GM21723 (cell line): ENCODE measurements around the gene NRN1.
A peak's percentile ranks its signal among the peaks of the same experiment; 100 is the strongest.
"Not testable (repeated sequence)": the region's sequence is repeated elsewhere in the genome, so short reads cannot be mapped to it uniquely, and the experiment has no call there.

Experiments
- ATAC-seq: cut with Tn5 transposase; IDR thresholded peaks from one replicate; pipeline ENCODE4 v1.9.1; 2021; ENCODE audit warnings: mild to moderate bottlenecking, moderate library complexity; ENCODE audit not compliant: unreplicated experiment

Gene NRN1

GRCh38 chr6:6006428-6007365, at the start of gene NRN1:
Gene NRN1, minus strand, starts transcription at chr6:6006925. Its CDS starts 176 bp downstream, at chr6:6006749.
- no peak for ATAC-seq

GRCh38 chr6:6052216-6052615, 45.5 kb upstream of the NRN1 start:
- ATAC-seq: no peak

GRCh38 chr6:6046716-6047115, 40.0 kb upstream of the NRN1 start:
- ATAC-seq: no peak

GRCh38 chr6:6039946-6040509, 33.3 kb upstream of the NRN1 start:
- no peak for ATAC-seq

- no peak for ATAC-seq
These were observed 30.5 kb upstream of the NRN1 start for GRCh38 chr6:6037179-6037578.

GRCh38 chr6:6033858-6034257, 27.1 kb upstream of the NRN1 start:
- ATAC-seq: no peak

- no peak for ATAC-seq
These were observed 19.9 kb upstream of the NRN1 start for GRCh38 chr6:6026513-6027205.

GRCh38 chr6:6025736-6026135, 19.0 kb upstream of the NRN1 start:
- ATAC-seq: no peak

GRCh38 chr6:6024220-6024619, 17.5 kb upstream of the NRN1 start:
- no peak for ATAC-seq

- not testable (repeated sequence) for ATAC-seq
These were observed 16.1 kb upstream of the NRN1 start for GRCh38 chr6:6022841-6023240.

GRCh38 chr6:6008648-6009421, 2.1 kb upstream of the NRN1 start:
- ATAC-seq: peak; percentile 70

GRCh38 chr6:6008089-6008647, 1.4 kb upstream of the NRN1 start:
- ATAC-seq: peak; percentile 17

GRCh38 chr6:6007366-6008088, 802 bp upstream of the NRN1 start:
- no peak for ATAC-seq

- ATAC-seq: no peak
These were observed 708 bp downstream of the NRN1 start for GRCh38 chr6:6006006-6006427.

GRCh38 chr6:6005051-6006005, 1.4 kb downstream of the NRN1 start:
- no peak for ATAC-seq

- ATAC-seq: no peak
These were observed 2.2 kb downstream of the NRN1 start for GRCh38 chr6:6004390-6004995.

GRCh38 chr6:6003621-6004366, 2.9 kb downstream of the NRN1 start:
- ATAC-seq: no peak
